IMR-90 (cell line): ENCODE data around the gene AGPAT1.

Source experiments
- CTCF ChIP-seq: conservative IDR thresholded peaks from 2 replicates; pipeline ENCODE4 v1.5.1; 2012; ENCODE audit warnings: mild to moderate bottlenecking, low read depth, low read length, improper control_type of control experiment
- POLR2A ChIP-seq: IDR thresholded peaks from 2 replicates; pipeline ENCODE4 v1.6.1; 2012; ENCODE audit warnings: mild to moderate bottlenecking, low read depth, low read length
- RAD21 ChIP-seq: IDR thresholded peaks from 2 replicates; pipeline ENCODE4 v1.6.1; 2012; ENCODE audit warnings: low read length, improper control_type of control experiment

- TF ChIP-seq CTCF, result no peak
- no peak for TF ChIP-seq RAD21
- TF ChIP-seq POLR2A, result no peak
Measured at GRCh38 chr6:32192608-32193039, 16.7 kb upstream of the AGPAT1 start, which contains the start of gene GPSM3.
